GM19324 (cell line): ENCODE results near the gene ALCAM.

Experiments
- ATAC-seq: cut with Tn5 transposase; IDR thresholded peaks from one replicate; pipeline ENCODE4 v1.9.1; 2021; ENCODE audit warnings: mild to moderate bottlenecking, moderate library complexity; ENCODE audit not compliant: unreplicated experiment, low FRiP score

The ALCAM gene

DNA sequence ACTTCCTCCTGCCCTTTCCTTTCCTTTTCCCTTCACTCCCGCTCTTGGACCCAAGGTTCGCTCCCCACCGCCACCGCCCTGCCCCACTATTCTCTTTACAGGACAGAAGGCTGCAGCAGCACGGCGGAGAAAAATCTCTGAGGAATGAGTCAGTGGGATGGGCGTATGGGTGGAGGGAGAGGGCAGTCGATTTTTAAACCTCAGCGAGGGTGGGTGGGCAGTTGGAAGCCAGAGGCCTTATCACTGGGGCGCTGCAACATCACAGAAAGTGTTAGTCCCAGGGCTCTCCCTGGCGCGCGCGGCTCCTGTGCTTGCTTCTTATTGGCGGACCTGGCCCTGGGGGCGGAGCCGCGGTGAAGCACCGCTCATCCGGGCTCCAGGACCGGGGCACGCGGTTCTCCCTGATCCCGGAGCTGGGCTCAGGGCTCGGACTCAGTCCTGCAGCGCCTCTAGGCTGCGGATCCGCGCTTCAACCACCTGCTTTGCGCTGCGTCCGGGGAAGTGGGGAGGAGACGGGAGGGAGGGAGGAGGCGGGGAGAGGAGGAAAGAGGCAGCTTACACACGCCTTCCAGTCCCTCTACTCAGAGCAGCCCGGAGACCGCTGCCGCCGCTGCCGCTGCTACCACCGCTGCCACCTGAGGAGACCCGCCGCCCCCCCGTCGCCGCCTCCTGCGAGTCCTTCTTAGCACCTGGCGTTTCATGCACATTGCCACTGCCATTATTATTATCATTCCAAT is at the start of gene ALCAM:
ALCAM (plus strand) TSS at position 584 of the 737 bp plus-strand sequence.
- peak; percentile 70 for ATAC-seq

DNA sequence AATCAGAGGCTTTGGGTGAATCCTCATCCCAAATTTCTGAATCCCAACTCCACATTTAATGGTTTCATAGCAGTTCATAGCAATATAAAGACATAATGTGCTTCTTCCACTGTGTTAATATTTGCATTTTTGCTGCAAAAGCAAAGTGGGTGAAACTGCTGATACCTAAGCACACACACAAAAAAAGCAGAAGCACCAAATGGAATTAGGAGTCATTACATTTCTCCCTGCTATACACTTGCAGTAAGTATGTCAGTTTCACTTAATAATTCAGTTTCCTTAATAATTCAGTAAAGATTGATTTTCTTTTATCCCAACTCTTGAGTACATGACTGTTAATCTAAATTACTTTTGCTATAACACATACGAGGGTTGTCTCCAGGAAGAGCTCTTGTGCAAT is 48.9 kb upstream of the ALCAM start:
- ATAC-seq, result no peak

DNA sequence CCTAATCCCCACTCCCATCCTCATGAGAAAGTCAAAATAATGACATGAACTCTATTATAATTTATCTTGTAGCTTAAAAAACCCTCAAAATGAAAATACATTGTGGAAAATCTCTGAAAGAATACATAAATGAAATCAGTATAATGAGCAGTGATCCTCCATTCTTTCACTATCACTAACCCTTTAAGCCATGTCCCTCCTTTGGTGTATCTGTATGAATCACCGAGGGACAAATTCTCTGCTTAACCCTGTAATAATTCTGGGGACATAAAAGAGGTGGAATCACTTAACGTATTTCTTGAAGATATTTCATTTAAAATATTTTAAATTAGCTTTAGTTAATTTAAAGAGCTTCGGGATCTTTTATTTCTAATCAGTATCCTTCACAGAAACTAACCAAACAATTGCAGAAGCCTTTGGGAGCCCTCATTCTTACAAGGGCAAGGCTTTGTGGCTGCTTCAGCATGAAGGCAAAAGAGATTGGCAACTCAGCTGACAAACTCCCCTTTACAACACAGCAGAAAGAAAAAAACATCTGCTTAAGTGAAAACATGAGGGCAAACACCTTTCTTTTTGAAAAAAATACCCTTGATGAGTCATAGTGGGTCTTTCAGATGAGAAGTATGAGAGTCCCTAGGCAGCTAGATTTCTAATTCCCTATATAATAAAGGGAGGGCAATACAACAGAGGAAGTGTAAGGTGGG is 44.0 kb upstream of the ALCAM start:
- ATAC-seq, result peak; percentile 78

DNA sequence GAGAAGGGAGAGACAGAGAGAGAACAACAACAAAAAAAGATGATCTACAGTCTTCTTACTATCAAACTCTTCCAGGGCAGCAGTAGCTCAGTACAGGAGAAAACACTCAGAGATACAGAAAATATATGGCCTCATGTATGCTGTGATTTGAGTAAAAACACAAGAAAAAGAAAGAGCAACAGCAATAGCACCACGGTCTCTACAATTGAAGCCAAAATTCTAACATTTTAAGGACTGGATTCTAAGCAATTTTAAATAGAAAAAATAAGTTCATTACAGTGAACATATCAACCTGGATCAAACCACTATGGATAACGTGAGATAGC is 43.5 kb upstream of the ALCAM start:
- no peak for ATAC-seq

DNA sequence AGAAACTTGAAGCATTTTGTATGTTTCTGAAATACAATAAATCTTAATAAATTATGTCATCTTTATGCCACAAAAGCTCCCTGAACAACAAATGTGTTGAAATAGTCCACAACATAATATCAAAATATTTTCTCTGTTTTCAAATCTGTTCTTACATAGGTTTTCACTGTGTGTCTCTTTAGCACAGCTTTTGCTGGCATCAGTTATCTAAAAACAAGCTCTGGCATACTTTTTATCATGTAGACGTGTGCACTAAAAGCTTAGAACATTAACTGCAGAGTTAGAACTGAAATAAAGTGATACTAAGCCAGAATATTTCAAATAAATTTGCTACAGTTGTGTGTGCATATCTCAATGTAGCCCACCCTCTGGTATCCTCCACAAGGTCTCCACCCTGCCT is 41.8 kb upstream of the ALCAM start:
- no peak for ATAC-seq

DNA sequence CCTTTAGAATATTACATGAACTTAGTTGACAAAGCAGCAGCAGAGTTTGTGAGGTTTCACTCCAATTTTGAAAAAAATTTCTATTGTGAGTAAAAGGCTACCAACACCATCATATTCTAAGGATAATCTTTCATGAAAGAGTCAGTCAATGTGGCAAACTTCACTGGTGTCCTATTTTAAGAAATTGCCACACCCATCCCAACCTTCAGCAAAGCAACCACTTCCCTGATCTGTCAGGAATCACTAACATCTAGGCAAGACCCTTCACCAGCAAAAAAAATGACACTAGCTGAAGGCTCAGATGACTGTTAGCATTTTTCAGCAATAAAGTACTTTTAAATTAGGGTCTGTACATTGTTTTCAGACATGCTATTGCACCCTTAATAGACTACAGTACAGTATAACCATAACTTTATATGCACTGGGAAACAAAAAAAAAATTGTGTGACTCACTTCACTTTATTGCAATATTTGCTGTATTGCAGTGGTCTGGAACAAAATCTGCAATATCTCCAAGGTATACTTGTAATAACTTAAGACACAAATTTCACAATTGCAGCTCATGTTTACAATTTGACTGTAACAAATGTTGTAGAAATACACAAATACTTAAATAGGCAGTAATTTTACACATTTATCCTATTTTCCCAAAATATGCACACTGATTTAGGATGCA is 38.9 kb upstream of the ALCAM start:
- no peak for ATAC-seq

DNA sequence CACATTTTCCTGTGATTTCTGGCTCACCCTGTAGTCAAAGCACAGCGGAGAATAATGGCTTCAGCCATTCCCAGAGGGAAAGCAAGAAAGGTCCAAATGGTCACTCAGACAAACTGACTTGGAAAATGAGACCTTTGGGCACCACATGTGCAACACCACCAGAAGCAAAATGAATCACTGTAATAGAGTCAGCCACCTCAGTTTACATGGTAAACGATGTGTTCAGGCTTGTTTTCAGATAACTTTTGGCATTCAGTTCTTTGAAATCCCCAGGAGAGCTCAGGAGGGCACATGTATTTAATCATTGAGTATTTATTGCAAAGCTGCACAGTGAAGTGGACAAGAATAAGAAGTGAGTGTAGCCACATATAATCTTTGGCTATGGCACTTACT is 38.4 kb upstream of the ALCAM start:
- ATAC-seq, result no peak

DNA sequence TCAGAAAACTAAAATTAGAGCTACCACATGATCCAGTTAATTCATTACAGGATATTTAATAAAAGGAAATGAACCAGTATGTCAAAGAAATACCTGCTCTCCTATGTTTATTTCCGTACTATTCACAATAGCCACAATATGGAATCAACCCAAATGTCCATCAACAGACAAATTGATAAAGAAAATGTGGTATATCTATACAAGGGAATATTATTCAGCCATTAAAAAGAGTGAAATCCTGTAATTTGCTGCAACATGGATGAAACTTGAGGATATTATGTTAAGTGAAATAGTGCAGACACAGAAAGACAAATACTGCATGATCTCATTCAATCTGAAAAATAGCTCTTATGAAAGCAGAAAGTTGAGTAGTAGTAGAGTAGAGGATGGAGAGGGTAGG is 33.7 kb upstream of the ALCAM start:
- ATAC-seq, result no peak

DNA sequence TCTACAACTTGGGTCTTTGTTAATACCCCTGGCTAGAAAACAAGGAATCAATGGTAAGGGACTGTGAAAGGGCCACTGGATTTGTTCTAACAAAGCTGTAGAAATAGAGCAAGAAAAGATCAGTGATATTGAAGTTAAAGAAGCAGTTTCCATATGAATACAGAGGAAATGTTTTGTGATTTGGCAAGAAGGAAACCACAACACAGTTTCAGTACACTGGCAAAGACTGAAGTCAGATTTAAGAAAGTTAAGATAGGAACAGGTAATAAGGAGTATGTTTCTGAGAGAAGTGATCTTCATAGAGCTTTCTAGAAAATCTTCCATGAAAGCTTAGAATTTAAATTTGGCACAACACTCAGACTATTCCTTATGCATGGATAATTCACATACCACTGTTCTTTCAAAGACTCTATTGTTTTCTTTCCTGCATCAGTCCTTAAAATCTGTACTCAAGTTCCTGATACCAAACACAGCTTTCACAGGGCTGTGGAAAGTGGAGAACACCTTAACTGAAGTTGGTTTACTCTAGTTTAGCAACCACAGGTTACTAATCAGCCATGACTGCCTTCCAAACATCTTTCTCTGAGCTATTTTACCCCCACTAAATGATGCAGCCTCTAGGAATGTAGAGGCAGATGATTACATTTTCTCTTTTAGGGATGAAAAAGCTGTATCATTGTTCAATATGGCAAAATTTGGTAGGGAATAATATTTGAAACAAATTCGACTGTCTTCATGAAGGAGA is 32.4 kb upstream of the ALCAM start:
- no peak for ATAC-seq

DNA sequence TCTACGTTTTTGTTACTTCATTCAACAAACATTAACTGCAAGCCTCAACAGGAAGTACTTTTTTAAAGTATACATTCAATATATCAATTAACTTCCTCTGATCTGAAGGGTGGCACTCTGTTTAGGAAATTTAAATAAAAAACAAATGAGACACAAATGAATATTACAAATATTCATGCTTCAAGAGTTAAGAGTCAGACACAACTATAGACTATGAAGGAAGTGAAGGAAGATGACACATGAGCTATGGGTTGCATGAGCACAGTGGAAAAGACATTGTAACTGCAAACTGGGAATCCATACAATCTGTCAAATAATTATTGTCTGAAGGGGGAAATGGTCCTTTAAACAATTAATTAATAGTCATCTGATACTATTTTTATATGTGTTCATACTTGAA is 26.8 kb upstream of the ALCAM start:
- ATAC-seq, result no peak

DNA sequence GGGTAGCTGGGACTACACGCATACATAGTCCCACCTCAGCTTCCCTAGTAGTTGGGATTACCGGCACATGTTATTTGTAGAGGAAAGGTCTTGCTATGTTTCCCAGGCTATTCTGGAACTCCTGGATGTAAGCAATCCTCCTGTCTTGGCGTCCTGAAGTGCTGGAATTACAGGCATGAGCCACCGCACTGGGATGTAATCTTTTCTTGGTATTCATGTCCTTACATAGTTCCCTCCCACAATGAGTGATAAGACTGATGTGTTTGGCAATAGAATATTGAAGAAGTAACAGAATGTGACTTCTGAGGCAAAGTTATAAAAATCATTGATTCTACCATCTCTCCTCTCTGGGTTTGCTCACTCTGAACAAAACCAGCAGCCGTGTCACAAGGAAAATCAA is 22.7 kb upstream of the ALCAM start:
- ATAC-seq, result no peak

DNA sequence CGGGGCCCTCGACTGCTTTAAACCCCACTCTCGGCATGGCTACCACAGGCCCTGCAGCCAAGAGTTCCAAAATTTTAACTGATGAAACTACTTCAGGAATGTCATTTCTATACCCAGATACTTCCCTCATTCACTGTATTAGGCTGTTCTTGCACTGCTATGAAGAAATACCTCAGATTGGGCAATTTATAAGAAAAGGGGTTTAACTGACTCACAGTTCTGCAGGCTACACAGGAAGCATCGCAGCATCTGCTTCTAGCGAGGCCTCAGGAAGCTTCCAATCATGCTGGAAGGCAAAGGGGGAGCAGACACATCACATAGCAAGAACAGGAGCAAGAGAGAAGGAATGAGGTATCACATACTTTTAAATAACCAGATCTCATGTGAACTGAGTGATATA is 21.6 kb upstream of the ALCAM start:
- no peak for ATAC-seq

DNA sequence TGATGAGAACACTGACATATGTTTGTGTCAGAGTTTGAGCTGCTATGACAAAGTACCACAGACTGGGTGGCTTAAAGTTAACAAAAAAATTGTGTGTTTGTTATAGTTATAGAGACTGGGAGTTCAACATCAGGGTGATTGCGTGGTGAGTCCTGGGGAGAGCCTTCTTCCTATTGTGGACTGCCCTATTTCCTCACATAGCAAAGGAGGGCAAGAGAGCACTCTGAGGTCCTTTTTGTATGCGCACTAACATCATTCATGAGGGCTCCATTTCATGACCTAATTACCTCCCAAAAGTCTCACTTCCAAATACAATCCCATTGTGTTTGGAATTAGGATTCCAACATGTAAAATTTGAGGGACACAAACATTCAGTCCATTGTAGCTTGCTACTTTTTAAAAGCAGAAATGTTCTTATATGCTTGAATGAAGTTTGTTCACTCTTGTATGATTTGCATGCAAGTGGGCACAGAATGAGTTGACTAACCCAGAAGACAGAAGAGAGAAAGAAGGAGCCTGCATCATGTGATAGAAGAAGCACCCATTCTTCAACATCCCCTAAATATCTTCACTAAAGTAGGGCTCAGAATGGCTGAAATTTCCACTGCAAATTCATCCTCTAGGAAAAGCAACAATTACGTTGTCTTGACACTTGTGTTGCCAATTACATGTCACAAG is 18.9 kb upstream of the ALCAM start:
- no peak for ATAC-seq

DNA sequence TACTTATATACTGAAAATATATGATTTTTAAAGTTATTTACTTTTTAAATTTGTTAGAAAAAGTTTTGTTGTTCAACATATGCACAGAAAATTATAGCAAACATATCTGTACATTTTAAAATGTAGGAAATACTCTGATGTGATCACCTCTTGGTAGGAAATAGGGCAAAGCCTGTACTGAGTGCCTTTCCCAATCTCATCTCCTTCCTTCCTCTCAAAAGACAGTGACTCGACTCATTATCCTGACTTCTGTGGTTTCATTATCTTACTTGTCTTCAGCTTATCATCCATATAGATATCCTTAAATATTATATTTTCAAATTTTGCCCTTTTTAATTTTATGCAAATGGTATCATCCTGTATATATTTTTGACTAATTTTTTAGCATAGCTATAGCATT is 18.4 kb upstream of the ALCAM start:
- ATAC-seq, result no peak

DNA sequence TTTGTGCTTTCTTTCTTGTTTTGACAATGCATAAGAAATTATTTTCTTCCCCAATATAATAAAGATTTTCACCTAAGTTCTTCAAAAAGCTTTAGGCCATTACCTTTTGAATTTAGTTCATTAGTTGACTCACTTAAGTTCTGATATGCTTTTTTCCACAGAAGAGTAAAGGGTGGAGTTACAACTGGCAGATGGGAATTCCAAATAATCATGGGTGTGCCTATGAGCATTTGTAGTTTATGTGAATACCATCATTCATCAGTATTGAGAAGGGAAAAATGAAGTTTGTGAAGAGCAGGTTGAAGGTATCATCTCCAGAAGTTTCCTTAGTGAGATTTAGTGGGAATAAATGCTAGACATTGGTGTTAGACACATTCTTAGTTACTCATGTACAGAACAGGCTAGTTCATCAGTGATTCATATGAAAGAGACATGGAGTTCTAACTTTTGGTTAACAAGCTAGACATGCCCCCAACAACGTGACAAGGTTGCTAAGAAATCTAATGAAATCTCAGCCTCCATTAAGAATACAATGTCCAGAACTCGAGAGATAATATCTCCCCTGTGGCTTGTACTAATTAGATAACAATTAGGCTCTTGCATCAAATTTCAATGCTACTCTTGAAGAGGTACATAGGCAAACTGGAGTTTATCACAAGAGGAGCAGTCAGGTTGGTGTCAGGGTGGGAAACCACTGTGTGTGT is 16.9 kb upstream of the ALCAM start:
- ATAC-seq, result no peak

DNA sequence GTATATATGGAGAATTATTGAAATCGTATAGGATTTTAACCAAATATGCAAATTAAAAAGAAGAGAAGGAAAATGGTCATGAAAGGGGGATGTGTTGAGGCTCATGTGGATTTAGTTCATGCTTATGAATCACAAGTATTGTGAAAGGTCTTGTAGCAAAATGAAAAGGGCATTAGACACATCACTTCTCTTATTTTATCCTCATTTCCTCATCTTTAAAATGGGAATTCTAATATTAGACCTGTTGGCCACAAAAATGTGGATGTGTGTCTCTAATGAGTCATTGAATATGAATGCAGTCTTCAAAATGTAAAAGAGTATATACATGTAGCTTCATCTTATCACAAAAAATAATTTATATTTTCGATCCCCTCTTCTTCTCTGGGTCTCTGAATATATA is 14.9 kb upstream of the ALCAM start:
- ATAC-seq, result no peak

DNA sequence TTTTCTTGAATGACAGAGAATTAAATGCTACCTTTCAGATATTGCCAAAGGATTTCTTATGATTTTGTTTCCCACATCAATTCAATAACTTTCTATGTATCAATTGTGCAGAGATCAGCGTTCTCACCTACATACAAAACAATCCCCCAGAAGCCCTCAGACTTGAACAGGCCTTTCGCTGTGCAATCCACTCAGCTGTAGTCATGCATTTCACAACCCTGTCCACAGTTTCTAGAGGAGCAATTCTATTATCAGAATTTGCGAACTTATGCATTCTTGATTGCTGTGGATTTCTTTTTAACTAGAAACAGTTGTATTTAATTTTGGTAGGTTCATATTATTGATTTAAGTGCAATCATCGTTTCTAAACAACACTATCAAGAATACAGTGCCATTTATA is 13.7 kb upstream of the ALCAM start:
- no peak for ATAC-seq

DNA sequence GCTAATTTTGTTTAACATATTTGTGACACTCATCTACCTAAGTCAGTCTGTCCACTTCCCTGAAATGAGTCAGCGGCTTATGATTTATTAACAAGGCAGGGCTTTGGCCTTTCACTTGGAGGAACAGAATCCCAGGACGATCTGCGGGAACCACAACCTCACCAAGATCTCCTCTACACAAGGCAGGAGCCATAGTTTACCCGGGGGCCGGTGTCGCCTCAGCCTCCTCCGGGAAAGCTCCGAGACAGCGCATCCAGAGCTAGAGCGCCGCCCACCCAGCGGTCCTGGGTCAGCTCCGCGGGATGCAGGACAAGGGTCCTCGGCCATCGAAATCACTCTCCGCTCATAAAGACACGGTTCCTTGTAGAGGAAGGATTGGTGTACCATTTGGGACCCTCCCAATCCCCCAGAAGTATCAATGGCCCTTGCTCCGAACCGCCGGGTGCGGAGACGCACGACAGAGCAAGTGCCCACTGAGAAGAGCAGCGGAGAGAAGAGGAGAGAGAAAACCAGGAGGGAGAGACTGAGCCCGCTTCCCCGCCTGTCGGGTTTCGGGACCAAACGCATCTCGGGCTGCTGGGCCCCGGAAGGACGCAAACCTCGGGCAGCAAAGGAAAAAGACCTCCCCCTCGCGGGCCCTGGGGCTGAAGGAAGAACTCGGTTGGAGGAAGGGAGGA is 13.1 kb upstream of the ALCAM start:
- no peak for ATAC-seq

DNA sequence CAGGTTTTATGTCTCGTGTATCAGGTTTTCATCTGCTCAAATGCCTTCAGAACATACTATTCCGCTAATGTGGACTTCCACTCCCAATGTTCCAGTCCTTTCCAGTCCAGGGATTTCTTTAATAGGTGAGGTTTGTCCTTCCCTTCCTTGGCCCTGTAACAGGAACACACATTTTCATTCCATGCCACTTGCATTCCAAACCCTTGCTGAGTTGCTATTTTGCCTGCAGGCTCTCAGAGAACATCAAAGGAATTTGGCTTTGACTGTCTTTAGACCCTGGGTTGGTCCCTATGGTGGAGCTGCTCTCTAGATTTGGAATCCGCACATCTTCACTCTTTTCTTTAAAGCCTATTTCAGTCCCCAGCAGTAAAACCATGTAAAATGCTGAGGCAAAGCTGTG is 12.3 kb upstream of the ALCAM start:
- no peak for ATAC-seq
